HCT116 (cell line): Measurements from ENCODE around the gene EGFL8. TPM values are rescaled to one million over a fixed set of nuclear protein-coding genes. Genes with fewer than 3 reads are reported as not detected.

ENCODE experiments used
- ATAC-seq: fragments of 200-7000 bp; cut with Tn5 transposase; 2 replicates; pipeline ENCODE4 v1.9.1; 2020; ENCODE audit warnings: mild to moderate bottlenecking, moderate library complexity
- BruUV-seq: library from RNA; stranded (reverse); fragments of 400-500 nt; replicated peaks from 2 replicates; lab custom pipeline; 2021; lab: Mats Ljungman, UMichigan
- CTCF ChIA-PET: fragments of 300-600 bp; sonication (Branson Sonifier 250); formaldehyde crosslinking; loops from one replicate; lab custom pipeline; 2021; ENCODE audit warnings: antibody characterized with exemption; lab: Charles Lee
- POLR2A ChIA-PET: fragments of 300-600, 350-600 bp; sonication (Branson Sonifier 250); formaldehyde crosslinking; loops from one replicate; lab custom pipeline; 2021; ENCODE audit warnings: antibody characterized with exemption; lab: Charles Lee
- RAD21 ChIA-PET, 2 experiments: fragments of 300-600 bp; sonication (Branson Sonifier 250); formaldehyde crosslinking; loops; one replicate each; lab custom pipeline; 2023; ENCODE audit warnings: low total read pairs in 2 of 2; ENCODE audit not compliant: uncharacterized antibody in 2 of 2, unreplicated experiment in 2 of 2, low non-redundant PET in 1 of 2; lab: Charles Lee
- DNase-seq: peaks from one replicate; pipeline ENCODE4 v3.0.0-alpha.2; 2010; ENCODE audit warnings: low read depth, low spot score
- H2AFZ ChIP-seq: fragments of 200-600 bp; shearing (Covaris generic), sonication (generic); 2 replicates; pipeline ENCODE4 v1.6.1; 2017; ENCODE audit warnings: low read depth, mixed run types, mixed read lengths, antibody characterized with exemption, low read length; ENCODE audit not compliant: poor library complexity, severe bottlenecking
- H3K27ac ChIP-seq: 2 replicates; pipeline ENCODE4 v1.5.1; 2012; ENCODE audit warnings: low read depth, low read length
- H3K27me3 ChIP-seq: fragments of 200-600 bp; sonication (generic); 2 replicates; pipeline ENCODE4 v1.6.1; 2016; ENCODE audit warnings: mixed run types, low read length, mixed read lengths; ENCODE audit not compliant: insufficient read depth
- H3K36me3 ChIP-seq, 2 experiments: fragments of 200-500 bp in 1 of 2; fragments of 200-600 bp in 1 of 2; sonication (Bioruptor generic) in 1 of 2; sonication (generic) in 1 of 2; 2 replicates each; pipeline versions ENCODE4 v1.5.1 to v1.6.1; 2014 to 2016; ENCODE audit warnings: low read length in 2 of 2, inconsistent platforms in 1 of 2, mixed read lengths in 1 of 2, mixed run types in 1 of 2; ENCODE audit not compliant: insufficient read depth in 2 of 2, control insufficient read depth in 1 of 2
- H3K4me1 ChIP-seq, 2 experiments: fragments of 200-600 bp in 1 of 2; sonication (generic) in 1 of 2; 2 replicates each; pipeline versions ENCODE4 v1.5.1 to v1.6.1; 2012 to 2017; ENCODE audit warnings: low read length in 2 of 2, inconsistent platforms in 1 of 2, mild to moderate bottlenecking in 1 of 2, mixed read lengths in 1 of 2, mixed run types in 1 of 2, moderate library complexity in 1 of 2; ENCODE audit not compliant: insufficient read depth in 2 of 2, control insufficient read depth in 1 of 2
- H3K4me2 ChIP-seq: fragments of 200-600 bp; sonication (generic); 2 replicates; pipeline ENCODE4 v1.6.1; 2017; ENCODE audit warnings: mixed run types, low read length, mixed read lengths
- H3K4me3 ChIP-seq, 2 experiments: fragments of 200-600 bp in 1 of 2; sonication (generic) in 1 of 2; replicated peaks in 1 of 2; 2 replicates each; pipeline ENCODE4 v1.5.1; 2011 to 2016; ENCODE audit warnings: low read length in 2 of 2, control low read depth in 1 of 2, low read depth in 1 of 2, mild to moderate bottlenecking in 1 of 2, mixed read lengths in 1 of 2, mixed run types in 1 of 2
- H3K79me2 ChIP-seq: fragments of 200-600 bp; sonication (generic); 2 replicates; pipeline ENCODE4 v1.6.1; 2017; ENCODE audit warnings: mild to moderate bottlenecking, mixed run types, low read length, moderate library complexity, mixed read lengths; ENCODE audit not compliant: insufficient read depth
- H3K9ac ChIP-seq: fragments of 200-600 bp; sonication (generic); 2 replicates; pipeline ENCODE4 v1.6.1; 2016; ENCODE audit warnings: low read length, mixed read lengths
- H3K9me2 ChIP-seq: fragments of 200-600 bp; sonication (generic), shearing (Covaris generic); 2 replicates; pipeline ENCODE4 v1.6.1; 2017; ENCODE audit warnings: mixed run types, mild to moderate bottlenecking, moderate library complexity; ENCODE audit not compliant: insufficient read depth
- H3K9me3 ChIP-seq, 2 experiments: fragments of 200-500 bp in 1 of 2; fragments of 200-600 bp in 1 of 2; sonication (Bioruptor generic) in 1 of 2; sonication (generic) in 1 of 2; 2 replicates each; pipeline ENCODE4 v1.6.1; 2014 to 2017; ENCODE audit warnings: low read length in 2 of 2, mixed read lengths in 2 of 2, inconsistent platforms in 1 of 2, low read depth in 1 of 2, mild to moderate bottlenecking in 1 of 2, mixed run types in 1 of 2, moderate library complexity in 1 of 2; ENCODE audit not compliant: control insufficient read depth in 1 of 2, insufficient read depth in 1 of 2
- H4K20me1 ChIP-seq: fragments of 200-600 bp; sonication (generic), shearing (Covaris generic); 2 replicates; pipeline ENCODE4 v1.6.1; 2017; ENCODE audit warnings: mixed run types, mild to moderate bottlenecking, moderate library complexity; ENCODE audit not compliant: insufficient read depth
- ATF3 ChIP-seq: IDR thresholded peaks from 2 replicates; pipeline ENCODE4 v1.6.1; 2012
- CTCF ChIP-seq, 3 experiments: fragments of 200-600 bp in 1 of 3; sonication (generic) in 1 of 3; IDR thresholded peaks in 2 of 3; conservative IDR thresholded peaks in 1 of 3; 2 replicates each; pipeline ENCODE4 v1.5.1; 2012 to 2017; ENCODE audit warnings: low read depth in 2 of 3, low read length in 2 of 3, antibody characterized with exemption in 1 of 3, borderline replicate concordance in 1 of 3, control low read depth in 1 of 3, mild to moderate bottlenecking in 1 of 3, mixed read lengths in 1 of 3, mixed run types in 1 of 3, moderate library complexity in 1 of 3; ENCODE audit not compliant: insufficient read depth in 1 of 3
- EGR1 ChIP-seq: IDR thresholded peaks from 2 replicates; pipeline ENCODE4 v1.6.1; 2012; ENCODE audit warnings: low read depth
- ELF1 ChIP-seq: IDR thresholded peaks from 2 replicates; pipeline ENCODE4 v1.6.1; 2012; ENCODE audit warnings: low read depth, borderline replicate concordance
- EZH2 ChIP-seq: fragments of 200-600 bp; sonication (generic); IDR thresholded peaks from 2 replicates; pipeline ENCODE4 v1.6.1; 2017; ENCODE audit warnings: antibody characterized with exemption, mixed run types
- EZH2phosphoT487 ChIP-seq: fragments of 200-600 bp; IDR thresholded peaks from 2 replicates; pipeline ENCODE4 v1.6.1; 2018; ENCODE audit warnings: antibody characterized with exemption, borderline replicate concordance
- JUND ChIP-seq: IDR thresholded peaks from 2 replicates; pipeline ENCODE4 v1.6.1; 2012
- MAX ChIP-seq: IDR thresholded peaks from 2 replicates; pipeline ENCODE4 v1.6.1; 2012
- POLR2AphosphoS5 ChIP-seq: IDR thresholded peaks from 2 replicates; pipeline ENCODE4 v1.6.1; 2011; ENCODE audit warnings: mild to moderate bottlenecking, low read depth, low read length, moderate library complexity
- REST ChIP-seq: IDR thresholded peaks from 2 replicates; pipeline ENCODE4 v1.6.1; 2012; ENCODE audit warnings: low read depth
- SIN3A ChIP-seq: IDR thresholded peaks from 2 replicates; pipeline ENCODE4 v1.6.1; 2012; ENCODE audit warnings: low read depth
- SP1 ChIP-seq: IDR thresholded peaks from 2 replicates; pipeline ENCODE4 v1.6.1; 2012; ENCODE audit warnings: low read depth
- SRF ChIP-seq: IDR thresholded peaks from 2 replicates; pipeline ENCODE4 v1.6.1; 2012; ENCODE audit warnings: low read depth
- ZBTB33 ChIP-seq: IDR thresholded peaks from 2 replicates; pipeline ENCODE4 v1.6.1; 2011; ENCODE audit warnings: mild to moderate bottlenecking, low read length, moderate library complexity; ENCODE audit not compliant: insufficient replicate concordance; ENCODE audit errors: extremely low read depth
- ZFX ChIP-seq: fragments of 450-650 bp; IDR thresholded peaks from 2 replicates; pipeline ENCODE4 v1.6.1; 2017
- ZNF274 ChIP-seq: fragments of 200-500 bp; sonication (Bioruptor generic); IDR thresholded peaks from 2 replicates; pipeline ENCODE4 v1.6.1; 2014; ENCODE audit warnings: mild to moderate bottlenecking, low read depth, low read length, inconsistent platforms
- intact Hi-C: fragments of 100-400 bp; cut with micrococcal nuclease; formaldehyde crosslinking; loops from 2 replicates; pipeline ENCODE4 v1.10.0; 2022
- total RNA-seq: library from RNA; stranded (reverse); gene quantifications from one replicate; pipeline ENCODE4 v1.2.1, GENCODE V29; 2021; ENCODE audit not compliant: unreplicated experiment

Gene EGFL8
- total RNA-seq, 1 experiment from 2014 or later, result 29.0 TPM

GRCh38 chr6:32126880-32127279, 37.5 kb upstream of the EGFL8 start:
- Histone ChIP-seq H3K9me3 (no peaks in the 10 kb centered on the region), H3K9ac (peak overlapping the region; percentile 93), H3K4me3 (peak overlapping the region; percentile 94 to 100), H3K4me2 (peak overlapping the region; percentile 86), H3K4me1 (peaks cover 24 to 31% of the 10 kb centered on the region in 2 experiments), H3K79me2 (peaks cover 27% of the 10 kb centered on the region), H3K27me3 (no peaks in the 10 kb centered on the region), H3K9me2 (no peaks in the 10 kb centered on the region), H3K36me3 (peaks cover 0 to 2% of the 10 kb centered on the region in 2 experiments; a peak in 3 of 4 replicates), H4K20me1 (no peaks in the 10 kb centered on the region), H3K27ac (no peak overlapping the region), H2AFZ (no peak overlapping the region)
- intact Hi-C loops, result no loop called here
- ChIA-PET CTCF (interaction anchor here (1.2 to 1.8 kb wide), 2 partner anchors 8 to 69 kb away, joined by 4 to 18 read pairs; no protein-coding TSS in a partner anchor), POLR2A (interaction anchor here (1.2 to 1.9 kb wide), 3 partner anchors 51 to 69 kb away, joined by 4 to 10 read pairs (median 4); partner anchors contain the start of gene PBX2), RAD21 (interaction anchor here in 1 of 2 experiments (0.6 kb wide), 1 partner anchor 445 kb away, joined by 4 read pairs; no protein-coding TSS in a partner anchor)
- DNase-seq, result no peak
- ATAC-seq, result no peak
- BruUV-seq, result no TSS peak
- TF ChIP-seq ZFX, result no peak
- TF ChIP-seq EGR1, result no peak
- TF ChIP-seq CTCF (IDR thresholded peaks at IDR 0.05 in 2 of 3, conservative IDR thresholded peaks at IDR 0.05 in 1 of 3; ENCODE audit: borderline replicate concordance in 1 of 3, insufficient read depth in 1 of 3, low read depth in 2 of 3, low read length in 2 of 3), result no peak
- TF ChIP-seq JUND, result no peak
- no peak for TF ChIP-seq ZBTB33
- no peak for TF ChIP-seq SP1
- no peak for TF ChIP-seq SIN3A
- no peak for TF ChIP-seq ELF1
- TF ChIP-seq EZH2, result no peak
- TF ChIP-seq ZNF274, result no peak
- no peak for TF ChIP-seq EZH2phosphoT487
- no peak for TF ChIP-seq REST
- no peak for TF ChIP-seq SRF
- no peak for TF ChIP-seq ATF3
- TF ChIP-seq POLR2AphosphoS5, result no peak
- no peak for TF ChIP-seq MAX
